KOPT-K1 (cell line): ENCODE results near the gene FOSL2.
A peak's percentile ranks its signal among the peaks of the same experiment; 100 is the strongest.

Source experiments
- H3K27ac ChIP-seq: fragments of 200-600 bp; sonication (generic); 2 replicates; pipeline ENCODE4 v1.5.1; 2016; ENCODE audit warnings: antibody characterized with exemption, mild to moderate bottlenecking, low read depth, low read length; ENCODE audit not compliant: poor library complexity, severe bottlenecking
- H3K36me3 ChIP-seq: fragments of 200-600 bp; sonication (generic); 2 replicates; pipeline ENCODE4 v1.5.1; 2017; ENCODE audit warnings: antibody characterized with exemption, mild to moderate bottlenecking, low read length, moderate library complexity; ENCODE audit not compliant: insufficient read depth
- H3K9me3 ChIP-seq: fragments of 200-600 bp; sonication (generic); 2 replicates; pipeline ENCODE4 v1.5.1; 2017; ENCODE audit warnings: antibody characterized with exemption, low read length, mild to moderate bottlenecking; ENCODE audit not compliant: insufficient read depth, poor library complexity, severe bottlenecking

Gene FOSL2

GRCh38 chr2:28393114-28393836 is 617 bp downstream of the FOSL2 start:
- H3K27ac ChIP-seq, result no peak overlapping the region
- H3K9me3 ChIP-seq, result no peaks in the 10 kb centered on the region
- no peaks in the 10 kb centered on the region for H3K36me3 ChIP-seq

GRCh38 chr2:28394331-28394877 is 1.7 kb downstream of the FOSL2 start:
- Histone ChIP-seq H3K36me3 (no peaks in the 10 kb centered on the region), H3K27ac (no peak overlapping the region), H3K9me3 (no peaks in the 10 kb centered on the region)

GRCh38 chr2:28394997-28395333 is 2.3 kb downstream of the FOSL2 start:
- no peaks in the 10 kb centered on the region for H3K36me3 ChIP-seq
- H3K27ac ChIP-seq, result no peak overlapping the region
- H3K9me3 ChIP-seq, result no peaks in the 10 kb centered on the region

GRCh38 chr2:28395334-28396061 is 2.8 kb downstream of the FOSL2 start:
- Histone ChIP-seq H3K36me3 (no peaks in the 10 kb centered on the region), H3K9me3 (no peaks in the 10 kb centered on the region), H3K27ac (no peak overlapping the region)

GRCh38 chr2:28397043-28397381 is 4.4 kb downstream of the FOSL2 start:
- H3K36me3 ChIP-seq, result no peaks in the 10 kb centered on the region
- no peak overlapping the region for H3K27ac ChIP-seq
- no peaks in the 10 kb centered on the region for H3K9me3 ChIP-seq

- Histone ChIP-seq H3K27ac (no peak overlapping the region), H3K9me3 (no peaks in the 10 kb centered on the region), H3K36me3 (no peaks in the 10 kb centered on the region)
Observed at GRCh38 chr2:28398101-28398834, 5.6 kb downstream of the FOSL2 start.

GRCh38 chr2:28399289-28399688 is 6.6 kb downstream of the FOSL2 start:
- no peaks in the 10 kb centered on the region for H3K36me3 ChIP-seq
- H3K27ac ChIP-seq, result no peak overlapping the region
- H3K9me3 ChIP-seq, result no peaks in the 10 kb centered on the region

- H3K36me3 ChIP-seq, result no peaks in the 10 kb centered on the region
- H3K27ac ChIP-seq, result no peak overlapping the region
- no peaks in the 10 kb centered on the region for H3K9me3 ChIP-seq
Observed at GRCh38 chr2:28399956-28400355, 7.3 kb downstream of the FOSL2 start.

- Histone ChIP-seq H3K9me3 (no peaks in the 10 kb centered on the region), H3K27ac (no peak overlapping the region)
Observed at GRCh38 chr2:28400419-28400818, 7.8 kb downstream of the FOSL2 start.

GRCh38 chr2:28400921-28401320 is 8.3 kb downstream of the FOSL2 start:
- no peaks in the 10 kb centered on the region for H3K9me3 ChIP-seq
- no peaks in the 10 kb centered on the region for H3K36me3 ChIP-seq
- H3K27ac ChIP-seq, result no peak overlapping the region

More at GRCh38 chr2:28400419-28400818, 7.8 kb downstream of the FOSL2 start:
- no peaks in the 10 kb centered on the region for H3K36me3 ChIP-seq

GRCh38 chr2:28401411-28401810 is 8.8 kb downstream of the FOSL2 start:
- H3K36me3 ChIP-seq, result no peaks in the 10 kb centered on the region

GRCh38 chr2:28401948-28402550 is 9.4 kb downstream of the FOSL2 start:
- H3K27ac ChIP-seq, result no peak overlapping the region
- H3K9me3 ChIP-seq, result no peaks in the 10 kb centered on the region
- no peaks in the 10 kb centered on the region for H3K36me3 ChIP-seq

More at GRCh38 chr2:28401411-28401810, 8.8 kb downstream of the FOSL2 start:
- Histone ChIP-seq H3K9me3 (no peaks in the 10 kb centered on the region), H3K27ac (no peak overlapping the region)

GRCh38 chr2:28403370-28403956 is 10.8 kb downstream of the FOSL2 start:
- no peaks in the 10 kb centered on the region for H3K9me3 ChIP-seq
- H3K27ac ChIP-seq, result peak overlapping the region; percentile 8
- no peaks in the 10 kb centered on the region for H3K36me3 ChIP-seq

- no peaks in the 10 kb centered on the region for H3K9me3 ChIP-seq
- H3K36me3 ChIP-seq, result no peaks in the 10 kb centered on the region
- no peak overlapping the region for H3K27ac ChIP-seq
Observed at GRCh38 chr2:28404086-28404485, 11.4 kb downstream of the FOSL2 start.

- H3K27ac ChIP-seq, result no peak overlapping the region
- H3K9me3 ChIP-seq, result no peaks in the 10 kb centered on the region
- no peaks in the 10 kb centered on the region for H3K36me3 ChIP-seq
Observed at GRCh38 chr2:28405537-28405936, 12.9 kb downstream of the FOSL2 start.
